Transverse colon (tissue), 3 donors: ENCODE data around the gene NT5DC2.

ENCODE experiments used
- EP300 ChIP-seq: sonication (generic); formaldehyde crosslinking; IDR thresholded peaks from one replicate; pipeline ENCODE4 v1.6.1; 2017; ENCODE audit warnings: antibody characterized with exemption, low read depth
- TF ChIP-seq, protein P1 (sequence below), 5 experiments: fragments of 200-600 bp in 3 of 5; fragments of 450-650 bp in 2 of 5; sonication (generic) in 3 of 5; IDR thresholded peaks; 1 replicate in 2 of 5; 2 replicates in 3 of 5; pipeline ENCODE4 v1.5.1; 2016 to 2017; ENCODE audit warnings: antibody characterized with exemption in 5 of 5, inconsistent platforms in 3 of 5, mild to moderate bottlenecking in 2 of 5, moderate library complexity in 1 of 5

- no peak for TF ChIP-seq EP300
- TF ChIP-seq, protein P1, sequence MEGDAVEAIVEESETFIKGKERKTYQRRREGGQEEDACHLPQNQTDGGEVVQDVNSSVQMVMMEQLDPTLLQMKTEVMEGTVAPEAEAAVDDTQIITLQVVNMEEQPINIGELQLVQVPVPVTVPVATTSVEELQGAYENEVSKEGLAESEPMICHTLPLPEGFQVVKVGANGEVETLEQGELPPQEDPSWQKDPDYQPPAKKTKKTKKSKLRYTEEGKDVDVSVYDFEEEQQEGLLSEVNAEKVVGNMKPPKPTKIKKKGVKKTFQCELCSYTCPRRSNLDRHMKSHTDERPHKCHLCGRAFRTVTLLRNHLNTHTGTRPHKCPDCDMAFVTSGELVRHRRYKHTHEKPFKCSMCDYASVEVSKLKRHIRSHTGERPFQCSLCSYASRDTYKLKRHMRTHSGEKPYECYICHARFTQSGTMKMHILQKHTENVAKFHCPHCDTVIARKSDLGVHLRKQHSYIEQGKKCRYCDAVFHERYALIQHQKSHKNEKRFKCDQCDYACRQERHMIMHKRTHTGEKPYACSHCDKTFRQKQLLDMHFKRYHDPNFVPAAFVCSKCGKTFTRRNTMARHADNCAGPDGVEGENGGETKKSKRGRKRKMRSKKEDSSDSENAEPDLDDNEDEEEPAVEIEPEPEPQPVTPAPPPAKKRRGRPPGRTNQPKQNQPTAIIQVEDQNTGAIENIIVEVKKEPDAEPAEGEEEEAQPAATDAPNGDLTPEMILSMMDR (IDR thresholded peaks at IDR 0.05): no peak
These were observed 4.0 kb downstream of the NT5DC2 start for GRCh38 chr3:52529376-52530333.
